SK-N-SH (cell line): ENCODE results near the gene DOK3. TPM values are rescaled to one million over a fixed set of nuclear protein-coding genes. Genes with fewer than 3 reads are reported as not detected.

ENCODE experiments used
- CTCF ChIA-PET: fragments of 300-600, 350-600 bp; formaldehyde crosslinking; extraction: SDS; loops from one replicate; lab custom pipeline; 2021; lab: Yijun Ruan, JAX
- POLR2A ChIA-PET: fragments of 350-600 bp; sonication (Branson Sonifier 250); formaldehyde crosslinking; extraction: SDS; loops from one replicate; lab custom pipeline; 2020; ENCODE audit warnings: antibody characterized with exemption, inconsistent platforms; lab: Yijun Ruan, JAX
- DNase-seq: peaks from one replicate; pipeline ENCODE4 v3.0.0; 2012
- H2AFZ ChIP-seq: fragments of 200-600 bp; sonication (generic); 2 replicates; pipeline ENCODE4 v1.8.1; 2016; ENCODE audit warnings: antibody characterized with exemption, mild to moderate bottlenecking, low read depth
- H3F3A ChIP-seq: fragments of 200-600 bp; sonication (generic); replicated peaks from 2 replicates; pipeline ENCODE3; 2016; ENCODE audit warnings: antibody characterized with exemption, mild to moderate bottlenecking; ENCODE audit not compliant: insufficient read depth
- H3K27ac ChIP-seq, 2 experiments: fragments of 200-500 bp in 1 of 2; fragments of 200-600 bp in 1 of 2; sonication (Bioruptor generic) in 1 of 2; sonication (generic), shearing (Covaris generic) in 1 of 2; 2 replicates each; pipeline versions ENCODE4 v1.5.1 to v1.6.1; 2014 to 2016; ENCODE audit warnings: low read depth in 2 of 2, inconsistent platforms in 1 of 2, low read length in 1 of 2, mild to moderate bottlenecking in 1 of 2, mixed read lengths in 1 of 2
- H3K27me3 ChIP-seq: fragments of 200-600 bp; sonication (generic), shearing (Covaris generic); 2 replicates; pipeline ENCODE4 v1.6.1; 2016; ENCODE audit warnings: mixed run types; ENCODE audit not compliant: insufficient read depth
- H3K36me3 ChIP-seq, 2 experiments: fragments of 200-500 bp in 1 of 2; fragments of 200-600 bp in 1 of 2; sonication (Bioruptor generic) in 1 of 2; sonication (generic) in 1 of 2; replicated peaks in 1 of 2; 2 replicates each; pipeline versions ENCODE3 to v1.5.1; 2014 to 2016; ENCODE audit warnings: low read length in 1 of 2, mild to moderate bottlenecking in 1 of 2; ENCODE audit not compliant: insufficient read depth in 2 of 2, control insufficient read depth in 1 of 2
- H3K4me1 ChIP-seq, 2 experiments: fragments of 200-500 bp in 1 of 2; fragments of 200-600 bp in 1 of 2; sonication (Bioruptor generic) in 1 of 2; sonication (generic), shearing (Covaris generic) in 1 of 2; 2 replicates each; pipeline versions ENCODE4 v1.5.1 to v1.6.1; 2014 to 2016; ENCODE audit warnings: low read depth in 1 of 2, low read length in 1 of 2, mixed run types in 1 of 2; ENCODE audit not compliant: insufficient read depth in 2 of 2, control insufficient read depth in 1 of 2
- H3K4me2 ChIP-seq: fragments of 200-600 bp; sonication (generic), shearing (Covaris generic); 2 replicates; pipeline ENCODE4 v1.6.1; 2017; ENCODE audit warnings: mixed run types
- H3K4me3 ChIP-seq, 2 experiments: fragments of 200-500 bp in 1 of 2; fragments of 200-600 bp in 1 of 2; sonication (Bioruptor generic) in 1 of 2; sonication (generic), shearing (Covaris generic) in 1 of 2; 2 replicates each; pipeline versions ENCODE4 v1.5.1 to v1.8.1; 2014 to 2016; ENCODE audit warnings: low read depth in 2 of 2, inconsistent platforms in 1 of 2, low read length in 1 of 2, mild to moderate bottlenecking in 1 of 2, mixed read lengths in 1 of 2, moderate library complexity in 1 of 2
- H3K79me2 ChIP-seq: fragments of 200-600 bp; sonication (generic); 2 replicates; pipeline ENCODE4 v1.8.1; 2017; ENCODE audit warnings: mild to moderate bottlenecking; ENCODE audit not compliant: insufficient read depth
- H3K9ac ChIP-seq: fragments of 200-600 bp; sonication (generic); 2 replicates; pipeline ENCODE4 v1.6.1; 2017; ENCODE audit warnings: mixed run types
- H3K9me2 ChIP-seq: fragments of 200-600 bp; sonication (generic); 2 replicates; pipeline ENCODE4 v1.6.1; 2017; ENCODE audit warnings: mixed run types
- H3K9me3 ChIP-seq: fragments of 200-600 bp; sonication (generic); 2 replicates; pipeline ENCODE4 v1.6.1; 2017; ENCODE audit warnings: mixed run types, mild to moderate bottlenecking, moderate library complexity
- H4K20me1 ChIP-seq: fragments of 200-600 bp; sonication (generic); 2 replicates; pipeline ENCODE4 v1.6.1; 2017; ENCODE audit warnings: mild to moderate bottlenecking, mixed run types; ENCODE audit not compliant: insufficient read depth
- CTCF ChIP-seq: fragments of 200-600 bp; sonication (generic); IDR thresholded peaks from 2 replicates; pipeline ENCODE4 v1.6.1; 2017; ENCODE audit warnings: antibody characterized with exemption, mild to moderate bottlenecking, moderate library complexity
- ELF1 ChIP-seq: IDR thresholded peaks from 2 replicates; pipeline ENCODE4 v1.4.0; 2012
- EP300 ChIP-seq, 2 experiments: IDR thresholded peaks; 2 replicates each; pipeline versions ENCODE4 v1.4.0 to v1.6.1; 2012; ENCODE audit warnings: borderline replicate concordance in 1 of 2, low read depth in 1 of 2, low read length in 1 of 2
- GATA2 ChIP-seq: sonication (generic); formaldehyde crosslinking; IDR thresholded peaks from 2 replicates; pipeline ENCODE4 v1.5.0; 2020; ENCODE audit warnings: mild to moderate bottlenecking, missing genetic modification reagents
- MXI1 ChIP-seq: IDR thresholded peaks from 2 replicates; pipeline ENCODE4 v1.6.1; 2012; ENCODE audit warnings: mild to moderate bottlenecking, low read depth, low read length, improper control_type of control experiment
- POLR2AphosphoS5 ChIP-seq: IDR thresholded peaks from 2 replicates; pipeline ENCODE4 v1.6.1; 2012; ENCODE audit warnings: low read depth, low read length
- RAD21 ChIP-seq: IDR thresholded peaks from 2 replicates; pipeline ENCODE4 v1.6.1; 2012; ENCODE audit warnings: mild to moderate bottlenecking, low read length
- RCOR1 ChIP-seq: fragments of 150-350 bp; IDR thresholded peaks from 2 replicates; pipeline ENCODE4 v1.6.1; 2017; ENCODE audit warnings: antibody characterized with exemption, low read length
- TAF1 ChIP-seq: IDR thresholded peaks from 2 replicates; pipeline ENCODE4 v1.6.1; 2012; ENCODE audit warnings: low read depth, mild to moderate bottlenecking, low read length, moderate library complexity, borderline replicate concordance
- TCF12 ChIP-seq: IDR thresholded peaks from 2 replicates; pipeline ENCODE4 v1.4.0; 2012
- WGBS: methylation state at CpG from one replicate; pipeline ENCODE4 v1.1.6; 2017; ENCODE audit warnings: low lambda C conversion rate; 5-methylcytosine and 5-hydroxymethylcytosine counted together
- polyA plus RNA-seq, 3 experiments: library from polyadenylated mRNA; depleted of rRNA; stranded (reverse); fragments of >200 nt; gene quantifications; 2 replicates each; pipeline ENCODE4 v1.2.3, GENCODE V29; 2012
- TF ChIP-seq, protein P1 (sequence below): IDR thresholded peaks from 2 replicates; pipeline ENCODE4; 2012

The DOK3 gene
- polyA plus RNA-seq, 1 of the 3 experiments (the other 2 are of a cell fraction): 2.2 TPM

- H3K9me3 ChIP-seq: no peaks in the 10 kb centered on the region
- peaks cover 6 to 84% of the 10 kb centered on the region in 2 experiments; a peak in 3 of 4 replicates for H3K4me1 ChIP-seq
- 46% methylated on average over 18 of the region's 18 CpGs for WGBS
- peaks cover 13% of the 10 kb centered on the region for H4K20me1 ChIP-seq
- H3K4me2 ChIP-seq: peak overlapping the region; percentile 8; the same call in 1 of the 2 replicates
- H2AFZ ChIP-seq: no peak overlapping the region
- H3K4me3 ChIP-seq: no peak overlapping the region
- H3K27me3 ChIP-seq: no peaks in the 10 kb centered on the region
- no peak overlapping the region for H3K9ac ChIP-seq
- peak overlapping the region; percentile 69 to 95; a peak in 3 of 4 replicates for H3K27ac ChIP-seq
- TF ChIP-seq TCF12 (peak; percentile 43; the same call in 1 of the 2 replicates), TAF1 (no peak), GATA2 (CRISPR knock-in tag) (peak; percentile 86), RAD21 (0 out of 2 replicates have a peak, but pooled peaks have one; percentile 12), EP300 (IDR thresholded peaks at IDR 0.05; ENCODE audit: borderline replicate concordance in 1 of 2, low read depth in 1 of 2, low read length in 1 of 2) (peak in 1 of 2 experiments; percentile 7; a peak in 1 of 4 replicates), CTCF (no peak), ELF1 (0 out of 2 replicates have a peak, but pooled peaks have one; percentile 20), RCOR1 (peak; percentile 31; the same call in 1 of the 2 replicates), MXI1 (peak; percentile 61), POLR2AphosphoS5 (peak; percentile 51)
- TF ChIP-seq, protein P1, sequence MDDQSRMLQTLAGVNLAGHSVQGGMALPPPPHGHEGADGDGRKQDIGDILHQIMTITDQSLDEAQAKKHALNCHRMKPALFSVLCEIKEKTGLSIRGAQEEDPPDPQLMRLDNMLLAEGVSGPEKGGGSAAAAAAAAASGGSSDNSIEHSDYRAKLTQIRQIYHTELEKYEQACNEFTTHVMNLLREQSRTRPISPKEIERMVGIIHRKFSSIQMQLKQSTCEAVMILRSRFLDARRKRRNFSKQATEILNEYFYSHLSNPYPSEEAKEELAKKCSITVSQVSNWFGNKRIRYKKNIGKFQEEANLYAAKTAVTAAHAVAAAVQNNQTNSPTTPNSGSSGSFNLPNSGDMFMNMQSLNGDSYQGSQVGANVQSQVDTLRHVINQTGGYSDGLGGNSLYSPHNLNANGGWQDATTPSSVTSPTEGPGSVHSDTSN: peak; percentile 30
- no peaks in the 10 kb centered on the region for H3K79me2 ChIP-seq
- H3K9me2 ChIP-seq: no peaks in the 10 kb centered on the region
- peak; percentile 73 for DNase-seq
- peaks cover 5 to 8% of the 10 kb centered on the region in 2 experiments for H3K36me3 ChIP-seq
- H3F3A ChIP-seq: peaks cover 89% of the 10 kb centered on the region
- ChIA-PET POLR2A (interaction anchor here (0.9 to 4.7 kb wide), 6 partner anchors 8 to 31 kb away, joined by 3 to 39 read pairs (median 3); partner anchors contain the start of gene PDLIM7), CTCF (interaction anchor here (0.8 to 20.3 kb wide), 10 partner anchors 10 to 169 kb away, joined by 3 to 215 read pairs (median 6); partner anchors contain the start of gene PDLIM7)
Observed at GRCh38 chr5:177478711-177479646, 30.6 kb downstream of the DOK3 start.
